Stomach smooth muscle (tissue), 2 donors: ENCODE data around the gene PLA2G4D.

ENCODE experiments used
- H3K27ac ChIP-seq: one replicate; pipeline ENCODE4 v1.7.0; 2013; ENCODE audit warnings: mild to moderate bottlenecking, low read length, inconsistent platforms
- H3K27me3 ChIP-seq, 2 donors: one replicate each; pipeline ENCODE4 v1.7.0; 2013; ENCODE audit warnings: low read length in 2 of 2; ENCODE audit not compliant: insufficient read depth in 2 of 2, control insufficient read depth in 1 of 2
- H3K36me3 ChIP-seq, 2 donors: one replicate each; pipeline ENCODE4 v1.7.0; 2013; ENCODE audit warnings: low read length in 2 of 2; ENCODE audit not compliant: control insufficient read depth in 2 of 2, insufficient read depth in 2 of 2
- H3K4me1 ChIP-seq: one replicate; pipeline ENCODE4 v1.7.0; 2013; ENCODE audit warnings: low read length; ENCODE audit not compliant: control insufficient read depth, insufficient read depth
- H3K4me3 ChIP-seq, 2 donors: one replicate each; pipeline ENCODE4 v1.7.0; 2013; ENCODE audit warnings: low read length in 2 of 2
- H3K9ac ChIP-seq, 2 donors: one replicate each; pipeline ENCODE4 v1.7.0; 2013; ENCODE audit warnings: low read length in 2 of 2, mild to moderate bottlenecking in 1 of 2
- H3K9me3 ChIP-seq, 2 donors: one replicate each; pipeline ENCODE4 v1.7.0; 2013; ENCODE audit warnings: low read length in 2 of 2; ENCODE audit not compliant: control insufficient read depth in 2 of 2
- donor health status: healthy.
- donor health status: Pancreatic carcinoma.

PLA2G4D gene

GRCh38 chr15:42123546-42123945 is 29.2 kb upstream of the PLA2G4D start:
- H3K36me3 ChIP-seq: no peaks in the 10 kb centered on the region
- H3K9ac ChIP-seq: no peak overlapping the region
- H3K9me3 ChIP-seq: no peaks in the 10 kb centered on the region
- no peak overlapping the region for H3K4me3 ChIP-seq
- H3K27me3 ChIP-seq: peaks cover 0 to 4% of the 10 kb centered on the region in 2 donors
- no peak overlapping the region for H3K27ac ChIP-seq
- H3K4me1 ChIP-seq: peaks cover 2% of the 10 kb centered on the region

GRCh38 chr15:42121682-42122081 is 27.3 kb upstream of the PLA2G4D start:
- Histone ChIP-seq H3K4me1 (peaks cover 2% of the 10 kb centered on the region), H3K4me3 (no peak overlapping the region), H3K9me3 (no peaks in the 10 kb centered on the region), H3K36me3 (no peaks in the 10 kb centered on the region), H3K9ac (no peak overlapping the region), H3K27me3 (no peaks in the 10 kb centered on the region), H3K27ac (no peak overlapping the region)

GRCh38 chr15:42121021-42121420 is 26.7 kb upstream of the PLA2G4D start:
- H3K27me3 ChIP-seq: no peaks in the 10 kb centered on the region
- H3K9me3 ChIP-seq: peaks cover 0 to 3% of the 10 kb centered on the region in 2 donors
- H3K4me3 ChIP-seq: no peak overlapping the region
- no peaks in the 10 kb centered on the region for H3K36me3 ChIP-seq
- H3K4me1 ChIP-seq: peaks cover 2% of the 10 kb centered on the region
- H3K9ac ChIP-seq: no peak overlapping the region
- H3K27ac ChIP-seq: no peak overlapping the region

GRCh38 chr15:42120285-42120684 is 25.9 kb upstream of the PLA2G4D start:
- Histone ChIP-seq H3K4me3 (no peak overlapping the region), H3K9ac (no peak overlapping the region), H3K36me3 (no peaks in the 10 kb centered on the region)

GRCh38 chr15:42119446-42119760 is 25.0 kb upstream of the PLA2G4D start:
- no peak overlapping the region for H3K27ac ChIP-seq
- H3K27me3 ChIP-seq: no peaks in the 10 kb centered on the region
- no peak overlapping the region for H3K9ac ChIP-seq
- H3K36me3 ChIP-seq: no peaks in the 10 kb centered on the region
- H3K4me1 ChIP-seq: peaks cover 2% of the 10 kb centered on the region
- no peak overlapping the region for H3K4me3 ChIP-seq
- H3K9me3 ChIP-seq: peaks cover 0 to 3% of the 10 kb centered on the region in 2 donors

More at GRCh38 chr15:42120285-42120684, 25.9 kb upstream of the PLA2G4D start:
- H3K4me1 ChIP-seq: peaks cover 2% of the 10 kb centered on the region
- peaks cover 0 to 3% of the 10 kb centered on the region in 2 donors for H3K9me3 ChIP-seq
- no peak overlapping the region for H3K27ac ChIP-seq
- no peaks in the 10 kb centered on the region for H3K27me3 ChIP-seq

- Histone ChIP-seq H3K9ac (no peak overlapping the region), H3K4me3 (no peak overlapping the region), H3K27me3 (no peaks in the 10 kb centered on the region), H3K4me1 (peaks cover 2% of the 10 kb centered on the region), H3K27ac (no peak overlapping the region), H3K9me3 (peaks cover 0 to 3% of the 10 kb centered on the region in 2 donors), H3K36me3 (no peaks in the 10 kb centered on the region)
Observed at GRCh38 chr15:42118650-42119445, 24.5 kb upstream of the PLA2G4D start.

- Histone ChIP-seq H3K4me1 (no peaks in the 10 kb centered on the region), H3K4me3 (no peak overlapping the region), H3K9me3 (peaks cover 0 to 3% of the 10 kb centered on the region in 2 donors), H3K27me3 (peaks cover 0 to 2% of the 10 kb centered on the region in 2 donors), H3K27ac (no peak overlapping the region), H3K9ac (no peak overlapping the region), H3K36me3 (no peaks in the 10 kb centered on the region)
Observed at GRCh38 chr15:42111924-42112323, 17.6 kb upstream of the PLA2G4D start.

GRCh38 chr15:42110367-42110766 is 16.0 kb upstream of the PLA2G4D start:
- peaks cover 0 to 2% of the 10 kb centered on the region in 2 donors for H3K27me3 ChIP-seq
- H3K9ac ChIP-seq: no peak overlapping the region
- no peaks in the 10 kb centered on the region for H3K4me1 ChIP-seq
- H3K4me3 ChIP-seq: no peak overlapping the region
- H3K9me3 ChIP-seq: no peaks in the 10 kb centered on the region
- H3K27ac ChIP-seq: no peak overlapping the region
- no peaks in the 10 kb centered on the region for H3K36me3 ChIP-seq

- H3K4me3 ChIP-seq: no peak overlapping the region
- H3K27ac ChIP-seq: no peak overlapping the region
- H3K9me3 ChIP-seq: no peaks in the 10 kb centered on the region
- no peaks in the 10 kb centered on the region for H3K4me1 ChIP-seq
- H3K27me3 ChIP-seq: peaks cover 0 to 2% of the 10 kb centered on the region in 2 donors
- H3K9ac ChIP-seq: no peak overlapping the region
- H3K36me3 ChIP-seq: no peaks in the 10 kb centered on the region
Observed at GRCh38 chr15:42108806-42109205, 14.4 kb upstream of the PLA2G4D start.

GRCh38 chr15:42108189-42108588 is 13.8 kb upstream of the PLA2G4D start:
- Histone ChIP-seq H3K36me3 (no peaks in the 10 kb centered on the region), H3K4me3 (no peak overlapping the region), H3K9ac (no peak overlapping the region), H3K27me3 (peaks cover 0 to 2% of the 10 kb centered on the region in 2 donors), H3K9me3 (no peaks in the 10 kb centered on the region), H3K27ac (no peak overlapping the region), H3K4me1 (no peaks in the 10 kb centered on the region)

GRCh38 chr15:42107473-42107872 is 13.1 kb upstream of the PLA2G4D start:
- no peak overlapping the region for H3K27ac ChIP-seq
- no peaks in the 10 kb centered on the region for H3K4me1 ChIP-seq
- H3K4me3 ChIP-seq: no peak overlapping the region
- H3K9me3 ChIP-seq: no peaks in the 10 kb centered on the region
- H3K36me3 ChIP-seq: no peaks in the 10 kb centered on the region
- no peak overlapping the region for H3K9ac ChIP-seq
- peaks cover 0 to 2% of the 10 kb centered on the region in 2 donors for H3K27me3 ChIP-seq
